Coronary artery (tissue), 2 donors: ENCODE results near the gene AHCYL2.
A peak's percentile ranks its signal among the peaks of the same experiment; 100 is the strongest.

Experiments used
- DNase-seq: peaks from one replicate; pipeline ENCODE4 v3.0.0-alpha.2; 2017; ENCODE audit warnings: low spot score
- H3K27ac ChIP-seq, 2 donors: fragments of 200-600 bp; sonication (generic); one replicate each; pipeline ENCODE4 v1.5.1; 2016 to 2019
- H3K4me3 ChIP-seq: fragments of 200-600 bp; sonication (generic); 2 replicates; pipeline ENCODE4 v1.5.1; 2016; ENCODE audit warnings: mild to moderate bottlenecking, moderate library complexity
- TF ChIP-seq, protein P1 (sequence below): fragments of 200-600 bp; sonication (generic); IDR thresholded peaks from one replicate; pipeline ENCODE4 v1.5.1; 2019; ENCODE audit warnings: antibody characterized with exemption

AHCYL2 gene

DNA sequence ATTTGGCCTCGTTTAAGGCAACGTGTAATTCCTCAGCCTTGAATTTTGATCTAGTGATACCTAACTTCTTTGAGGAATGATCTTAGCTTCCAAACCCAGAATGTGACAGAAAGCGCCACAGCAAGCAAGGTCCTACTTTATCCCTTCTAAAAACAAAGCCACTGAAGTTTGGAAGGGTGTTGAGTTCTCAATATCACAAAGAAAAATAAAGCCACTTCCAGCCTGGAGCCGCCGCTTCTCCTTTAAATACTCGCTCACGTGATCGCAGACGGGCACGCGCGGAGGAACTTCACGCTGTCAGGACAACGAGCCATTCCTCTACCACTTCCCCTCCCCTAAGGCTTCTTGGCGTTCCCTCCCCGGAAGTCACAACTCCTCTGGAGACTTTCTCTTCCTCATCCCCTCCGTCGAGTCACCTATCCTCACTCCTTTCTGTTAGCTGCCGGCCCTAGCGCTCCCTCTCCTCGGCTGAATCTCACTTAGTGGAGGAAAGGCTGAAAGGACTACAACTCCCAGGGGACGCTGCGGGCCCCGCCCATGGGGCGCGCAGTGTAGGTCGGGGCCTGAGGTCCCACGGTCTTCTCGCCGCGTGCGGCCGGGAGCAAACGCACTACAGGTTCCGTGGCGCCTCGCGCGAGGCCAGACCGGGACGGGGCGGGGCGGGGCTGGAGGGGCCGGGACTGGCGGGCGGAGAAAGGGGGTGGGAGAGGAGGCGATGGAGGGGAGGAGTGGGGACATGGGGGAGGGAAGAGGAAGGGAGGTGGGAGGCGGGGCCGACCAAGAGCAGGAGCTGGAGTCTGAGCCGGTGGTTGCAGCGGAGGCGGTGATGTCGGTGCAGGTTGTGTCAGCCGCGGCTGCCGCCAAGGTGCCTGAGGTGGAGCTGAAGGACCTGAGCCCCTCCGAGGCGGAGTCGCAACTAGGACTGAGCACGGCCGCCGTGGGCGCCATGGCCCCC is at the start of gene AHCYL2:
Gene AHCYL2 (plus strand): TSS at position 780 of the 955 bp plus-strand sequence.
- DNase-seq: peak; percentile 98
- H3K4me3 ChIP-seq: peak within 1 kb of the TSS; percentile 89
- TF ChIP-seq, protein P1, sequence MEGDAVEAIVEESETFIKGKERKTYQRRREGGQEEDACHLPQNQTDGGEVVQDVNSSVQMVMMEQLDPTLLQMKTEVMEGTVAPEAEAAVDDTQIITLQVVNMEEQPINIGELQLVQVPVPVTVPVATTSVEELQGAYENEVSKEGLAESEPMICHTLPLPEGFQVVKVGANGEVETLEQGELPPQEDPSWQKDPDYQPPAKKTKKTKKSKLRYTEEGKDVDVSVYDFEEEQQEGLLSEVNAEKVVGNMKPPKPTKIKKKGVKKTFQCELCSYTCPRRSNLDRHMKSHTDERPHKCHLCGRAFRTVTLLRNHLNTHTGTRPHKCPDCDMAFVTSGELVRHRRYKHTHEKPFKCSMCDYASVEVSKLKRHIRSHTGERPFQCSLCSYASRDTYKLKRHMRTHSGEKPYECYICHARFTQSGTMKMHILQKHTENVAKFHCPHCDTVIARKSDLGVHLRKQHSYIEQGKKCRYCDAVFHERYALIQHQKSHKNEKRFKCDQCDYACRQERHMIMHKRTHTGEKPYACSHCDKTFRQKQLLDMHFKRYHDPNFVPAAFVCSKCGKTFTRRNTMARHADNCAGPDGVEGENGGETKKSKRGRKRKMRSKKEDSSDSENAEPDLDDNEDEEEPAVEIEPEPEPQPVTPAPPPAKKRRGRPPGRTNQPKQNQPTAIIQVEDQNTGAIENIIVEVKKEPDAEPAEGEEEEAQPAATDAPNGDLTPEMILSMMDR: no peak
- H3K27ac ChIP-seq: peak within 1 kb of the TSS; percentile 87 to 96

DNA sequence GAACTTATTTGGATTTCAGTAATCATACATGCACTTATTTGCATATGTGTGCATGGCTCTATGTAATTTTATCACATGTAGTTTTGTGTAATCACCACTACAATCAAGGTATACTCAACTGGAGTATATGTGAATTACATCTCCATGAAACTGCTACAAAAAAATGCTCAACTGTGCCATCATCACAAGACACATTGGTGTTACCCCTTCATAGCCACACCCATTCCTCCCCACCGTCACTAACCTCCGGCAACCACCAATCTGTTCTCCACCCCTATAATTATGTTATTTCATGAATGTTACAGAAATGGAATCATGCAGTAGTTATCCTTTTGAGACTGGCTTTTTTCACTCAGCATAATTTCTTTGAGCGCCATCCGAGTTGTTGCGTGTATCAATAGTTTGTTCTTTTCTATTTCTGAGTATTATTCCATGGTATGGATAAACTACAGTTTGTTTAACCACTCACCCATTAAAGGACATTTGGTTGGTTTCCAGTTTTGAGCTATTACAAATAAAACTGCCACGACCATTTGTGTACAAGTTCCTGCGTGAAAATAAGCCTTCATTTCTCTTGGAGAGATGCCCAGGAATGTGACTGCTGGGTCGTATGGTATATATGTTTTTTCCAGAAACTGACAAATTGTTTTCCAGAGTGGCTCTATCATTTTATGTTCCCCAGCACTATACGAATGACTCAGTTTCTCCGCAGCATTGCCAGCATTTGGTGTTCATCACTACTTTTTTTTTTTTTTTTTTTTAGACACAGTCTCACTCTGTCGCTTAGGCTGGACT is 47.7 kb upstream of the AHCYL2 start:
- TF ChIP-seq, protein P1: no peak
- Histone ChIP-seq H3K27ac (no peak overlapping the region), H3K4me3 (no peak overlapping the region)
- no peak for DNase-seq

DNA sequence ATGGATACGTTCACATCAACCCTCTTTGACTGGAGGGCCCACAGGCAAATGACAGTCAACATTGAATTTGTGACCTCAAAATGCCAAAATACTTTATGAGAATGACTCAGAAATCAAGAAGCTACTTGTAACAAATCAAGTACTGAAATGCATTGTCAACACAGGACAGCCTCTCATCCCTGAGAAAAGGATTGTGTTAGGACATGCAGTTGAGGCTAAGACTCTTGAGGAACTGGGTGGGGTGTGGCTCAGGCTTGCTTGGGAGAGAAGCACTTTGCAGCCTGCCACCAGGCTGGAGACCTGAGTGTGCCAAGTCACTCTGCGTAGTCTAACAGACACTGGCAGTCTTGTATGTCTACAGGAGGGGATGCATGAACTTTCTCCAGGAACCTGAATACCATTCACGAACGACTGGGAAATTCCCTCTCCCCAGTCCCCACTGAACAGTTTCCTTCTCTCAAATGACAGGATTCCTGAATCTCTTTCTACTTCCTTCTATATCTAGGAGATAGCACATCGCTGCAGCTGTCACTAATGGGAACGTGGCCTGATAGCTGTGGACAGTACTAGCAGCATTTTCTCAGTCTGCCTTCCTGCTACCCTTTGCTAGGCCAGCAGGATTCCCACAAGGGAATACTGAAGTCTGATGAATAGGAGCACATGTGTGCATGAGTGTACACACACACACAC is 39.7 kb upstream of the AHCYL2 start:
- no peak overlapping the region for H3K27ac ChIP-seq
- TF ChIP-seq, protein P1: no peak
- H3K4me3 ChIP-seq: no peak overlapping the region
- no peak for DNase-seq

DNA sequence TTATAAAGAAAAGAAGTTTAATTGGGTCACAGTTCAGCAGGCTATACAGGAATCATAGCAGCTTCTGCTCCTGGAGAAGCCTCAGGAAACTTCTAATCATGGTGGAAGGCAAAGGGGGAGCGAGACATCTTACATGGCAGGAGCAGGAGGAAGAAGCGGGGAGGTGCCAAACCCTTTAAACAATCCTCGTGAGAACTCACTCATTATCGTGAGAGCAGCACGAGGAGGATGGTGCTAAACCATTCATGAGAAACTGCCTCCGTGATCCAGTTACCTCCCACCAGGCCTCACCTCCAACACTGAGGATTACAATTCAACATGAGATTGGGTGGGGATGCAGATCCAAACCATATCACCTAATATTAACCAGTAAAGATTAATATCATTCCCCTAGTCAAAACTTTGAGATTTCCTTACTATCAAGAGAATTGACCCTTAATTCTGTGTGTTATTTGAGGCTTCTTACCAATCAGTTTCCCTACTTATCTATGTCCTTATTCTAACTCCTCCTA is 38.0 kb upstream of the AHCYL2 start:
- no peak overlapping the region for H3K4me3 ChIP-seq
- TF ChIP-seq, protein P1: no peak
- no peak overlapping the region for H3K27ac ChIP-seq
- DNase-seq: no peak

DNA sequence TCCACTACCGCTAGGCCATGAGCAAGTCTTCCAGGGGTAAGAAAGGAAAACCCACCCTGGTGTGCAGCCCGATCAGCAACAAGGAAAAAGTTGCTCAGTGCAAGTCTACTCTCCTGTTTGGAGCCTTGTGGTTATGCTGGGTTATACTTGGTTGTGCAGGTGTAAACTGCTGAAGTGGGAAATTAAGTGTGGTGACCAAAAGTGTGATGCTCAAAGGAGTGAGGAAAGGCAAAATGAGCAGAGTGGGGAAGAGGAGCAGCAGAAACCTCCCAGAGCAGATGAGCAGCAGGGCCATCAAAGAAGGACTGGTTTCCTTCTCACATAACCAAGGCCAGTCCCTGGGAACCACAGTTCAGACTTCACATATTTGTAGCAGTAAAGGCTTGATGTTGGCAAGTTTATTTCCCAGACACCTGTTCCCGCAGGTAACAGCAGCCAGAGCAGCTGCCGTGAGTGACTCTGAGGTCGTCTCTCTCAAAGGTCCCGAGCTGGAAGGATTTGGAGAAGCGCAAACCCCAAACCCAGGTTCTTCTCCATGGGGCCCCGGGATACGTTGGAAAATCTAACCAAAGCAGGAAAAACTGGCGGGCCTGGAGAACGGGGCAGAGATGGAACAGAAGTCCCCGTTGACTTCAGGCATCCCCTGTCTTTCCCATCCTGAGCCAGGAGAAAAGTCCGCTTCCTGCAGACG is 37.0 kb upstream of the AHCYL2 start:
- Histone ChIP-seq H3K4me3 (peak overlapping the region; percentile 81), H3K27ac (peak overlapping the region in 1 of 2 donors; percentile 8)
- TF ChIP-seq, protein P1: no peak
- no peak for DNase-seq

DNA sequence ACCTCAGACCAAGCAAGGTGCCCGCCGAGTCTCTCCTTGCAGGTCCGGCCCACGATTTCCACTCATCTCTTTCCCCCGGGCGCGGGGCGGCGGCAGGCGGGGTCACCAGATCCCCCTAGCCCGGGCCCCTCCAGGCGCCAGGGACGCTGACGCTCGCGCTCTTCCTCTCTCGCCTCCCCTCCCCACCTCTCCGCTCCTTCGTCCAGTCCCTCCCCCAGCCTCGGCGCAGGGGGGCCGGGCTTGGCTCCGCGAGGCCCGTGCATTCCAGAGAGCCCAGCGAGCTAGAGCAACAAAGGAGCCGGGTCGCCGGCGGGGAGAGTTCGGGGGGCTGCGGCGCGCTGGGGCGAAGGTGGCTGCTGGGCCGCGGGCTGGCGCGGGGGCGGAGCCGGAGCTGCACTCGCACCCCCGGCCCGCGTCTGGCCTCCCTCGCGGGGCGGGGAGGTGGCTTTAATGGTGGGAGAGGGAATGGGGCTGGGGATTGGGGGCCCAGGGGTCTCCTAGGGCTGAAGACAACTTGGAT is 36.4 kb upstream of the AHCYL2 start, which contains the start of gene SMO:
Gene SMO (plus strand): TSS at position 262 of the 520 bp plus-strand sequence. CDS start 519 bp downstream, outside the sequence.
- no peak for DNase-seq
- peak within 1 kb of the TSS; percentile 81 for H3K4me3 ChIP-seq
- peak within 1 kb of the TSS in 1 of 2 donors; percentile 8 for H3K27ac ChIP-seq
- TF ChIP-seq, protein P1: no peak
